ENCODE data around the gene C5.

GRCh38 chr9:120970244-120970643, 79.8 kb downstream of the C5 start:
- no peak for TF ChIP-seq CTCF (IDR thresholded peaks at IDR 0.05)
- no peak for TF ChIP-seq POLR2A (IDR thresholded peaks at IDR 0.05)
